Activated CD4-positive, alpha-beta T cell treated with anti-CD3 and anti-CD28 coated beads, Interleukin-2, amount 10 ng/mL, durations not matched to agents 7 days and 5 days (primary cell): ENCODE data around the gene ZSCAN30. TPM values are rescaled to one million over a fixed set of nuclear protein-coding genes. Genes with fewer than 3 reads are reported as not detected.

Source experiments
- CTCF ChIA-PET: fragments of 350-600 bp; sonication (Branson Sonifier 250); formaldehyde crosslinking; loops from one replicate; lab custom pipeline; 2021; ENCODE audit warnings: antibody characterized with exemption; lab: Charles Lee
- POLR2A ChIA-PET: fragments of 350-600 bp; sonication (Branson Sonifier 250); formaldehyde crosslinking; loops from one replicate; lab custom pipeline; 2021; ENCODE audit warnings: antibody characterized with exemption; lab: Charles Lee
- DNase-seq: peaks from one replicate; pipeline ENCODE4 v3.0.0-alpha.2; 2020
- H3K27ac Mint-ChIP-seq: one replicate; pipeline ENCODE4 v1.8.0; 2021; ENCODE audit warnings: mild to moderate bottlenecking, moderate library complexity, mixed read lengths
- H3K27me3 Mint-ChIP-seq: one replicate; pipeline ENCODE4 v1.8.0; 2021; ENCODE audit warnings: mixed read lengths
- H3K36me3 Mint-ChIP-seq: one replicate; pipeline ENCODE4 v1.8.0; 2021; ENCODE audit warnings: low read depth, mixed read lengths
- H3K4me1 Mint-ChIP-seq: one replicate; pipeline ENCODE4 v1.8.0; 2021; ENCODE audit warnings: mixed read lengths
- H3K4me3 Mint-ChIP-seq: one replicate; pipeline ENCODE4 v1.8.0; 2021; ENCODE audit warnings: mild to moderate bottlenecking, moderate library complexity, mixed read lengths
- H3K9me3 Mint-ChIP-seq: one replicate; pipeline ENCODE4 v1.8.0; 2021; ENCODE audit warnings: mixed read lengths
- total RNA-seq, 2 experiments: library from RNA; stranded (reverse); gene quantifications; one replicate each; pipeline ENCODE4 v1.2.3, GENCODE V29; 2021

The ZSCAN30 gene
- total RNA-seq, 2 experiments from 2014 or later = 18.5 to 18.8 TPM

GRCh38 chr18:35276267-35276666, 13.8 kb downstream of the ZSCAN30 start:
- Mint-ChIP-seq H3K36me3 (peaks cover 29% of the 10 kb centered on the region), H3K27ac (no peak overlapping the region), H3K9me3 (peaks cover 45% of the 10 kb centered on the region), H3K4me1 (peaks cover 2% of the 10 kb centered on the region), H3K4me3 (no peak overlapping the region), H3K27me3 (no peaks in the 10 kb centered on the region)
- DNase-seq = no peak
- POLR2A ChIA-PET = no interaction called here
- CTCF ChIA-PET = interaction anchor here (1.9 to 3.7 kb wide), 2 partner anchors 9 to 13 kb away, joined by 4 to 11 read pairs; no protein-coding TSS in a partner anchor

GRCh38 chr18:35271656-35272055, 18.4 kb downstream of the ZSCAN30 start:
- Mint-ChIP-seq H3K27me3 (no peaks in the 10 kb centered on the region), H3K36me3 (peaks cover 26% of the 10 kb centered on the region), H3K4me1 (peaks cover 17% of the 10 kb centered on the region), H3K27ac (no peak overlapping the region), H3K4me3 (no peak overlapping the region), H3K9me3 (peaks cover 37% of the 10 kb centered on the region)
- CTCF ChIA-PET = interaction anchor here (1.0 to 1.6 kb wide), 3 partner anchors 16 to 31 kb away, joined by 3 to 4 read pairs (median 4); partner anchors contain the start of gene ZNF397
- DNase-seq = no peak
- POLR2A ChIA-PET = no interaction called here

DNA sequence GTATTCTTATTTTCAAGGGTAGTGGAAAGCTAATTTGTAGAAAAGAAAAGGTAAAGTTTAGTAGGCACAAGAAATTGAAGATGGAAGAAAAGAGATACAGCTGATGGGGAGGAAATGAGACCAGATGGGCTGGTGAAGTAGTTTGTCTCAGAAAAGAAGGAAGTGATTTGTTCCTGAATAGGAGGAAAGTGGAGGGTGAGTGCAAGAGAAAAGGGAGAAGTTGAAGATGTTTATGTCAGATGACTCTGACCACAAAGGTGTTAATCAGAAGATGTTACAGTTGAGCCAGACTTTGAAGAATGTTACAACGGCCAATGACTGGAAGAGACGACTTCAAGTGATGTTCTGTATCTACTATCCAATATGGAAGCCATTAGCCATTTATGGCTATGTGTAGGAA, 21.2 kb downstream of the ZSCAN30 start:
- no peak overlapping the region for H3K27ac Mint-ChIP-seq
- H3K36me3 Mint-ChIP-seq = peaks cover 37% of the 10 kb centered on the region
- H3K4me3 Mint-ChIP-seq = no peak overlapping the region
- no peaks in the 10 kb centered on the region for H3K27me3 Mint-ChIP-seq
- H3K9me3 Mint-ChIP-seq = peaks cover 34% of the 10 kb centered on the region
- DNase-seq = no peak
- CTCF ChIA-PET = interaction anchor here (1.1 kb wide), 1 partner anchor 14 kb away, joined by 5 read pairs; no protein-coding TSS in a partner anchor
- H3K4me1 Mint-ChIP-seq = peaks cover 21% of the 10 kb centered on the region
- POLR2A ChIA-PET = no interaction called here

- Mint-ChIP-seq H3K27ac (peak overlapping the region; percentile 31), H3K4me3 (peak overlapping the region; percentile 80), H3K4me1 (peaks cover 21% of the 10 kb centered on the region), H3K9me3 (peaks cover 29% of the 10 kb centered on the region), H3K27me3 (no peaks in the 10 kb centered on the region), H3K36me3 (peaks cover 46% of the 10 kb centered on the region)
- CTCF ChIA-PET = interaction anchor here (0.6 to 2.4 kb wide), 5 partner anchors 15 to 298 kb away, joined by 3 to 6 read pairs (median 5); no protein-coding TSS in a partner anchor
- no peak for DNase-seq
- POLR2A ChIA-PET = no interaction called here
Observed at GRCh38 chr18:35267809-35268208, 22.2 kb downstream of the ZSCAN30 start.

DNA sequence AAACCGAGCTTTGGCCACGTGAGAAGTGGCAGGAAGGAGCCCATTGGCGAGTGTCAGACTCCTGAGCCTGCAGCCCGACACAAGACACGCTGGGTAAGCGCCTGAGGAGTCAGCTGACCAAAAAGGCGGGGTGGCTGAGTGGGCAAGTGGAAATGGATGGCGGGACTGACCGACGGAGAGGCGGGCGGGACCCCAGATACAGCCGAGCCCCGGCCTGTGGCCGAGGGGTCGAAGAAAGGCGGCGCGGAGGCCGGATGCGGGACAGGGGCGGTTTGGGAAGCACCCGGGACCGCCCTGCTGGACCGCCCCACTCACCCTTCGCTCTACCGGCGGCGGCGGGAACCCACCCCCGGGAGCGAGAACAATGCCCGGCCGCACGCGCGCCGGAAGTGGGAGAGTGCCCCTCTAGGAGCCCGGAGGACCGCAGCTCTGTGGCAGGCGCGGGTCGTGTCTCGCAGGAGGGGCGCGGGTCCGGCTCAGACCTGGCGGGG, 22.8 kb downstream of the ZSCAN30 start:
- no peaks in the 10 kb centered on the region for H3K27me3 Mint-ChIP-seq
- ChIA-PET CTCF (interaction anchor here (0.6 to 2.4 kb wide), 8 partner anchors 10 to 298 kb away, joined by 3 to 10 read pairs (median 4); no protein-coding TSS in a partner anchor), POLR2A (no interaction called here)
- H3K9me3 Mint-ChIP-seq = peaks cover 26% of the 10 kb centered on the region
- DNase-seq = peak; percentile 45
- H3K4me3 Mint-ChIP-seq = peak overlapping the region; percentile 80
- peak overlapping the region; percentile 91 for H3K27ac Mint-ChIP-seq
- H3K4me1 Mint-ChIP-seq = peaks cover 21% of the 10 kb centered on the region
- peaks cover 52% of the 10 kb centered on the region for H3K36me3 Mint-ChIP-seq

- no peaks in the 10 kb centered on the region for H3K27me3 Mint-ChIP-seq
- no peak for DNase-seq
- H3K9me3 Mint-ChIP-seq = peaks cover 36% of the 10 kb centered on the region
- H3K4me1 Mint-ChIP-seq = peaks cover 21% of the 10 kb centered on the region
- ChIA-PET POLR2A (no interaction called here), CTCF (interaction anchor here (0.9 kb wide), 1 partner anchor 234 kb away, joined by 3 read pairs; no protein-coding TSS in a partner anchor)
- peaks cover 71% of the 10 kb centered on the region for H3K36me3 Mint-ChIP-seq
- no peak overlapping the region for H3K4me3 Mint-ChIP-seq
- no peak overlapping the region for H3K27ac Mint-ChIP-seq
Observed at GRCh38 chr18:35264409-35264808, 25.6 kb downstream of the ZSCAN30 start.

DNA sequence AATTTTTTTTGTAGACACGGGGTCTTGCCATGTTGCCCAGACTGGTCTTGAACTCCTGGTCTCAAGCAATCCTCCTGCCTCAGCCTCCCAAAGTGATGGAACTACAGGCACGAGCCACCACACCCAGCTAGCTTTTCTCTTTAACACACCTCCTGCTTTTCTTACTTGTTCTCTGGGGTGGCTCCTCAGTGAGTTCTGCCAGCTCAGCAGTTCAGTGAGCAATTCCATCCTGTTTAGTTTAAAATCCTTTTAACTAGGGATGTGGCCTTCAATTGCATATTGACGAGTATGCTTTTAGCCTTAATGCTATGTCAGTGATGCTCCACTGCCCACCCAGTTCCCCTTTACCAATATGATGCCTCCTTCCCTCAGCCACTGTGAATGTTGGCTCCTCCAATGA, 33.1 kb downstream of the ZSCAN30 start:
- no peaks in the 10 kb centered on the region for H3K4me1 Mint-ChIP-seq
- peaks cover 51% of the 10 kb centered on the region for H3K9me3 Mint-ChIP-seq
- no peak for DNase-seq
- no peak overlapping the region for H3K4me3 Mint-ChIP-seq
- no peaks in the 10 kb centered on the region for H3K27me3 Mint-ChIP-seq
- ChIA-PET POLR2A (no interaction called here), CTCF (interaction anchor here (0.7 kb wide), 1 partner anchor 450 kb away, joined by 6 read pairs; no protein-coding TSS in a partner anchor)
- peaks cover 69% of the 10 kb centered on the region for H3K36me3 Mint-ChIP-seq
- no peak overlapping the region for H3K27ac Mint-ChIP-seq

DNA sequence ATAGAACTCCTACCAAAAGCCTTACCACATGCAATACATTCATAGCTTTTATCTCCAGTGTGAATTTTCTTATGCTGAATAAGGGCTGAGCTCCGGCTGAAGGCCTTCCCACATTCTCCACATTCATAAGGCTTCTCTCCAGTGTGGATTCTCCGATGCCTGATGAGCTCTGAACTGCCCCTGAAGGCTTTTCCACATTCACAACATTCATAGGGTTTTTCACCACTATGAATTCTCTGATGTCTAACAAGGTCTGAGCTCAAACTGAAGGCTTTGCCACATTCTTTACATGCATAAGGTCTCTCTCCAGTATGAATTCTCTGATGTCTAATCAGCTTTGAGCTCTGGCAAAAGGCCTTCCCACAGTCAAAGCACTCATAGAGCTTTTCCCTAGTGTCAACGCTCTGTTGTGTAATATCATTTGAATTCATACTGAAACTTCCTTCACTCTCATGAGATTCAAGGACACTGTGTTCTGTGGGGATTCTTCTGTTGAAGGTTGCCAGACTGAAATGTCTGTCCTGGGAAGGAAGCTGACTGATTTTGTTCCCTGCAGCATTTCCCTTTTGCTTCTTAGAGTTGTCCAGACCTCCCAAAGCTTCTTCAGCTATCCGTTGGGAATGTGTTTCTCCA, 36.3 kb downstream of the ZSCAN30 start:
- ChIA-PET CTCF (interaction anchor here (1.0 to 2.1 kb wide), 2 partner anchors 13 to 28 kb away, joined by 3 to 10 read pairs; no protein-coding TSS in a partner anchor), POLR2A (interaction anchor here (0.7 kb wide), 1 partner anchor 246 kb away, joined by 3 read pairs; no protein-coding TSS in a partner anchor)
- H3K9me3 Mint-ChIP-seq = peaks cover 57% of the 10 kb centered on the region
- peaks cover 70% of the 10 kb centered on the region for H3K36me3 Mint-ChIP-seq
- no peak overlapping the region for H3K27ac Mint-ChIP-seq
- no peak for DNase-seq
- no peaks in the 10 kb centered on the region for H3K4me1 Mint-ChIP-seq
- H3K4me3 Mint-ChIP-seq = no peak overlapping the region
- no peaks in the 10 kb centered on the region for H3K27me3 Mint-ChIP-seq

DNA sequence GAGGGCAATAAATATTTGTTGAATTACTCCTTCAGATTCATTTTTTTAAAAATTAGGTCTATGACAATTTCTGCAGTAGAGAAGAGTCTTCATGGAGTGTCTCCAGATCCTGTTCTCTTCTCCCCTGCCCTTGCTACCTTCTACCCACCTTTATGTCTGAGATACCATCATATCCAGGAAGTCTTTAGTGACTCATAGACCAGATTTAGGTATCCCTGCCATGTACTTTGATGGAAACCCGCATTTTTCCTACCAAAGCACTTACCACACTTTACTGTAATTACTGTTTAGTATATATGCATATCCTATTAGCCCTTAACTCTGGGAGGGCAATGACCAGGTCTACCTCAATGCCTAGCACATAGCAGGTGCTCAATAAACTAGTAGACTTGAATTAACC, 37.6 kb downstream of the ZSCAN30 start:
- POLR2A ChIA-PET = no interaction called here

DNA sequence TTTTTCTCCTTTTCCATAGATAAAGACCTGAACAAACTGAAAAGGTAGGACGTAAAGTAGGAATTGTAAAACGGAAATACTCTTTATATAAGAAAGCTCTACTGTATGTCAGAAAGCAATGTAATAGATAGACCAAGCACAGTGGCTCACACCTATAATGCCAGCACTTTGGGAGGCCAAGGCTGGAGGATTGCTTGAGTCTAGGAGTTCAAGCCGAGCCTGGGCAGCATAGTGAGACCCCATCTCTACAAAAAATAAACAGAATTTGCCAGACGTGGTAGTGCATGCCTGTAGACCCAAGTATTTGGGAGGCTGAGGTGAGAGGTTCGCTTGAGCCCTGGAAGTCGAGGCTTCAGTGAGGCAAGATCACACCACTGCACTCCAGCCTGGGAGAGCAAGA, 41.6 kb downstream of the ZSCAN30 start:
- H3K27ac Mint-ChIP-seq = no peak overlapping the region
- POLR2A ChIA-PET = no interaction called here
- CTCF ChIA-PET = no interaction called here
- peaks cover 93% of the 10 kb centered on the region for H3K36me3 Mint-ChIP-seq
- no peak overlapping the region for H3K4me3 Mint-ChIP-seq
- no peak for DNase-seq
- no peaks in the 10 kb centered on the region for H3K27me3 Mint-ChIP-seq
- no peaks in the 10 kb centered on the region for H3K4me1 Mint-ChIP-seq
- H3K9me3 Mint-ChIP-seq = peaks cover 79% of the 10 kb centered on the region

More for the DNA sequence above, 37.6 kb downstream of the ZSCAN30 start:
- no peak for DNase-seq
- no peak overlapping the region for H3K27ac Mint-ChIP-seq
- CTCF ChIA-PET = no interaction called here
- peaks cover 59% of the 10 kb centered on the region for H3K9me3 Mint-ChIP-seq
- H3K27me3 Mint-ChIP-seq = no peaks in the 10 kb centered on the region
- no peak overlapping the region for H3K4me3 Mint-ChIP-seq
- no peaks in the 10 kb centered on the region for H3K4me1 Mint-ChIP-seq
- peaks cover 74% of the 10 kb centered on the region for H3K36me3 Mint-ChIP-seq

DNA sequence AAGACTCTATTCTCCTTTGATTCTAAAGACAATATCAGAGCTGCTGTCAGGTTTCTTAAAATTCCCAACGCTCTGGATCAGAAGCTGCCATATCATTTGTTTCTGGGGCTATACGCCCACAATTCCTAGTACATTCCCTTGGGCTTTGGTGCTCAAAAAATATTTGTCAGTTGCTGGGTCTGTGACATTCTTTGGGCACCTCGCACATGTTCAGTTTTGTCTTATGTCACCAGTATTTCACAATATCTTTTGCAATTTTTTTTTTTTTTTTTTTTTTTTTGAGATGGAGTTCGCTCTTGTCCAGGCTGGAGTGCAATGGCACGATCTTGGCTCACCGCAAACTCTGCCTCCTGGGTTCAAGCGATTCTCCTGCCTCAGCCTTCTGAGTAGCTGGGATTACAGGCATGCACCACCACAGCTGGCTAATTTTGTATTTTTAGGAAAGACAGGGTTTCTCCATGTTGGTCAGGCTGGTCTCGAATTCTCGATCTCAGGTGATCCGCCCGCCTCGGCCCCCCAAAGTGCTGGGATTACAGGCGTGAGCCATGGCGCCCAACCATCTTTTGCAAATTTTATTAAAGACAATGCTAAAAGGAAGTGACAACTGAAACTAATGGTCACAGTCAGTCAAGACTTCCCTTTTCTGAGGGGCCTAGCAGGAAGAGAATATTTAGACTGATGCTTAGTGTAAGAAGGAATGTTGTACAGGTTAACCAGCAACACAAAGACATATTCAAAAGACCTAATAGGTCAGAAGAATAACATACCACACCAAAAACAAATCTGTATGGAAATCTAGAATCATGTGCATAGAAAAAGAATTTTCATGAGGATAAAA, 42.4 kb downstream of the ZSCAN30 start:
- DNase-seq = no peak
- no peaks in the 10 kb centered on the region for H3K27me3 Mint-ChIP-seq
- no peak overlapping the region for H3K4me3 Mint-ChIP-seq
- H3K9me3 Mint-ChIP-seq = peaks cover 78% of the 10 kb centered on the region
- H3K4me1 Mint-ChIP-seq = no peaks in the 10 kb centered on the region
- H3K36me3 Mint-ChIP-seq = peaks cover 94% of the 10 kb centered on the region
- no peak overlapping the region for H3K27ac Mint-ChIP-seq
- ChIA-PET POLR2A (no interaction called here), CTCF (no interaction called here)

DNA sequence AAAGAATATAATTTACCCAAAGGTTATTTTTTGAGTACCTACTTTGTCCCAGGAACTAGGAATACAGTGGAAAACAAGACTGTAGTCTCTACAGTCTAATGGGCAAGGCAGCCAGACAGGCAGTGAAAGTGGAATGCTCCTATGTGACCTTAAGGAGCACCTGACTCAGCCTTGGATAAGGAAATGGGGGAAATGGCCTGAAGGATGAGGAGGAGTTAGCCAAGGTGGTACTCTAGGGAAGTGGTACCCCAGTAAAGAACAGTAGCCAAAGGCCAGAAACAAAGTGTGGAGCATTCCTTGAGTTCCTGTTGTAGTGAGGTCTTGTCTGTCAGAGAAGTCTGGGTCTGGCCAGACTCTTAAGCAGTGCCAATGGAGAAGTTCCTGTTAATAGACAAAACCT, 43.2 kb downstream of the ZSCAN30 start:
- DNase-seq = no peak
- Mint-ChIP-seq H3K4me1 (no peaks in the 10 kb centered on the region), H3K27me3 (no peaks in the 10 kb centered on the region), H3K36me3 (peaks cover 91% of the 10 kb centered on the region), H3K9me3 (peaks cover 72% of the 10 kb centered on the region), H3K27ac (no peak overlapping the region), H3K4me3 (no peak overlapping the region)
- ChIA-PET POLR2A (no interaction called here), CTCF (interaction anchor here (1.4 kb wide), 1 partner anchor 222 kb away, joined by 3 read pairs; no protein-coding TSS in a partner anchor)
